RWPE1 (cell line): ENCODE results near the gene OR2H1.

Experiments used
- CTCF ChIA-PET: fragments of 350-600 bp; sonication (Branson Sonifier 250); formaldehyde crosslinking; extraction: SDS; loops from one replicate; lab custom pipeline; 2021; lab: Yijun Ruan, JAX
- POLR2A ChIA-PET: fragments of 400-600 bp; formaldehyde crosslinking; extraction: SDS; loops from one replicate; lab custom pipeline; 2020; ENCODE audit warnings: antibody characterized with exemption; ENCODE audit not compliant: low non-redundant PET; lab: Yijun Ruan, JAX
- DNase-seq: peaks from one replicate; pipeline ENCODE4 v3.0.0; 2012; ENCODE audit warnings: low spot score
- H3K27ac ChIP-seq: fragments of 450-650 bp; 2 replicates; pipeline ENCODE4 v1.5.1; 2017
- TF ChIP-seq, protein P1 (sequence below): fragments of 450-650 bp; conservative IDR thresholded peaks from 2 replicates; pipeline ENCODE4 v1.5.1; 2017; ENCODE audit warnings: low read depth, mild to moderate bottlenecking

Gene OR2H1

DNA sequence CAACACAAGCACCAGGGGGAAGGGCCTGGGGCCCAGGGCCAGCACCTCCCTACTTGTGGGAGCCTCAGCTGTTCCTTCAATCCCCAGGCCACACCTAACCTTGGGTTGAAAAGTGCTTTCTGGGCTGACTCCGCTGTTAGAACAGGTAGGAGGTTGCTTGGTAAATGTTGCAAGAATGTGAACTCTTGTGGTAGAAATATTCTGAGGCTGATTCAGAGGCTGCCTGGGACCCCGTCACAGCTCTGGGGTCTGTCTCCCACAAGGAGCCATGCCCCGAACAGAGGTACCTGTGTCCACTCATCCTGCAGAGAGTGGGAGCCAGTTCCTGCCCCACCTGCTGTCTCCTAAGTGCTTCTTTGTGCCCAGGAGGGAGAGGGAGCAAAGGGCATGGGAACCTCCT lies 45.2 kb downstream of the OR2H1 start:
- ChIA-PET CTCF (interaction anchor here (0.8 kb wide), 1 partner anchor 101 kb away, joined by 3 read pairs; no protein-coding TSS in a partner anchor), POLR2A (no interaction called here)
- TF ChIP-seq, protein P1, sequence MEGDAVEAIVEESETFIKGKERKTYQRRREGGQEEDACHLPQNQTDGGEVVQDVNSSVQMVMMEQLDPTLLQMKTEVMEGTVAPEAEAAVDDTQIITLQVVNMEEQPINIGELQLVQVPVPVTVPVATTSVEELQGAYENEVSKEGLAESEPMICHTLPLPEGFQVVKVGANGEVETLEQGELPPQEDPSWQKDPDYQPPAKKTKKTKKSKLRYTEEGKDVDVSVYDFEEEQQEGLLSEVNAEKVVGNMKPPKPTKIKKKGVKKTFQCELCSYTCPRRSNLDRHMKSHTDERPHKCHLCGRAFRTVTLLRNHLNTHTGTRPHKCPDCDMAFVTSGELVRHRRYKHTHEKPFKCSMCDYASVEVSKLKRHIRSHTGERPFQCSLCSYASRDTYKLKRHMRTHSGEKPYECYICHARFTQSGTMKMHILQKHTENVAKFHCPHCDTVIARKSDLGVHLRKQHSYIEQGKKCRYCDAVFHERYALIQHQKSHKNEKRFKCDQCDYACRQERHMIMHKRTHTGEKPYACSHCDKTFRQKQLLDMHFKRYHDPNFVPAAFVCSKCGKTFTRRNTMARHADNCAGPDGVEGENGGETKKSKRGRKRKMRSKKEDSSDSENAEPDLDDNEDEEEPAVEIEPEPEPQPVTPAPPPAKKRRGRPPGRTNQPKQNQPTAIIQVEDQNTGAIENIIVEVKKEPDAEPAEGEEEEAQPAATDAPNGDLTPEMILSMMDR: no peak
- DNase-seq: no peak
- no peak overlapping the region for H3K27ac ChIP-seq

DNA sequence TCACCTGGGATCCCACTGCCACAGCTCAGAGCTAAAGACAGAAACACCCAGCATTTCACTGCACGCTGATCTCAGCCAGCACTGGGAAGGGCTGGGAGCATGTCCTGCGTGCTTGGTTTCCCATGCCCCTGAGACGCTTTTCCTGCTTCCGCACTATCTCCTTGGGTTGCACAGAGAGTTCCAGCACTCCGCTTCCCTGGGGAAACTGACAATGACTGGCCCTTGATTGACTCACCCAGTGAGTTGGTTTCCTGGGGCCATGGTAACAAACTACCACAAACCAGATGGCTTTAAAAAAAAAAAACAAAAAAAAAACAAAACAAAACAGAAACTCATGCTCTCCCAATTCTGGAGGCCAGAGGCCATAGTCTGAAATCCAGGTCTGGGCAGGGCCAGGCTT lies 45.6 kb downstream of the OR2H1 start:
- ChIA-PET CTCF (interaction anchor here (0.8 kb wide), 1 partner anchor 101 kb away, joined by 3 read pairs; no protein-coding TSS in a partner anchor), POLR2A (no interaction called here)
- TF ChIP-seq, protein P1: no peak
- no peak for DNase-seq
- no peak overlapping the region for H3K27ac ChIP-seq

DNA sequence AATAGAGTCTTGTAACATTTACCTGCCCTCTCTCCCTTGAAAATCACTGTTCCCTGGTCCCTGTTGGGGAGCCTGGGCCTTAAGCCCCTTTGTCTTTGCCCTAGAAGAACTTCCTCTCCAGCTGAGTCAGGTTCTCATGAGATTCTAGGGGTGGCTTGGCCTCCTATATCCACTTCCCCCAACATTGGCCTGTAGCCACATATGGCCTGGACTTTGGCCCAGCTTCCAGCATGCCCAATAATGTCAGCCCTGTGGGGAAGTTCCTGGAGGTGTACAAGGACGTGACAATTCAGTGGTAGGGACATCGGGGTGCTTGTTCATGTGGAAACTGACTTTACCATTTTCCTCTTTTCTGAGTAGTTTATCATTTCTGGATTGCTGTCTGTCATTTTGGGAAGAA lies 48.0 kb downstream of the OR2H1 start:
- ChIA-PET CTCF (no interaction called here), POLR2A (no interaction called here)
- H3K27ac ChIP-seq: no peak overlapping the region
- TF ChIP-seq, protein P1: no peak
- DNase-seq: no peak

DNA sequence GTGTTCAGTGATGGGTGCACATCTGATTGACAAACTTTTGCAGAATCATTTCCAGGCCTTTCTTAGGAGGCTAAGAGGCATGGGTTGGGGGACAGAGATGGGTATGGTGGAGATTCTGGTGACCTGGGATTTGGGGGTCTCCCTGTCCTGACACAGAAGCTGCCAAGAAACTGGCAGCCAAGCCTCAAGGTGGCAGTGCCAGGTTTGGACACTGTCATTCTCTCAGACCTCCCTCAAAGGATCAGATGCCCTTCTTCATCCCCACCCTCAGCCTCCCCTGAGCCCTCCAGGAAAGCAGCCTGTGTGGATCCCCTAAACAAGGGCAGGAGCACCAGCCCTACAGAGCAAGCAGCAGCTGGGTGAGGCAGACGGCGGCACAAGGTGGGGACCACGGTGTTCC lies 48.9 kb downstream of the OR2H1 start:
- no peak overlapping the region for H3K27ac ChIP-seq
- DNase-seq: no peak
- TF ChIP-seq, protein P1: no peak
- ChIA-PET POLR2A (no interaction called here), CTCF (no interaction called here)

DNA sequence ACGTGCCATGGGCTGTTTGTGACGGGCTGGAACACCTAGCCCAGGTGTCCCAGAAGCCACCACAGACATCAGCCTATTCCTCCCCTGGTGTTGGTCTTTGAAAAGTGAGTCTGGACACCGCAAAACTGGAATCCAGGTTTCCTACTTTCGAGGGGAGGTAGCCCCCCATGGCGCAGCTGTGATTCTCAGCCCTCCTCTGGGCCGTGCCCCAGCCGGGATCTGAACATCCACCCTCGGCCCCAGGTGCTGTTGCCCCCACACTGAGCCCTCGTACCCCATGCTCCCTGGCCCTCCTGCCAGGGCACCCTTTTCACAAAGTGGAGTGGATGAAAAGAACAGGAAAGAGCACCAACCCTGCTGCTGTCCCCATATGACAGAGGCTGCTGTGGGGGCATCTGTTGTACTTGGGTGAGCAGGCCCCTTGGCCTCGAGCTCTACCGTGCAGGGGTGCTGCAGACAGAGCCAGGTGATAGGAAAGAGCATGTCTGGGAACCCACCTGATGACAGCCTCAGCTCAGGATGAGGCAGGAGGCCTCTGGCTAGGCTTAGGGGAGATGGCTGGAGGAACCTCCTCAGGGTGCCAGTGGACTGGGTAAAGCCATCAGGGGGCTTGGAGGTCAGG lies 49.6 kb downstream of the OR2H1 start:
- DNase-seq: no peak
- ChIA-PET POLR2A (no interaction called here), CTCF (no interaction called here)
- H3K27ac ChIP-seq: no peak overlapping the region
- TF ChIP-seq, protein P1: no peak

DNA sequence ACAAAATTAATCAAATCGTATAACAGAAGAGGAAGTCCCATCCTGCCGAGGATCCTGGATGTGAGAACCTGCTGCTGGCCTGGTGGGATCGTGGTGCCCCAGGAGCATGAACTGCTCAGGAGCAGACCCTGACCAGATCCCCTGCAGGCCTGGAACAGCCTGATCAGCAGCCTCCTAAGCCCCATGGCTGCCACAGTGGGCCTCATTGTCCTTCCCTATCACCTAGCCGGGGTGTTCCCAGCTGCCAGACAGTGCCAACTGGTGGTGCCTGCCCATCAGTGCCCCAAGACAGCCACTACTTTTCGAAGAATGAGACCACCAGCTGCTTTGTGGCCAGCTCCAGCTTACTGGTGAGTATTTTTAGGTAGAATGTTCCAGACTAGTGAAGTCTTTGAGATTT lies 50.4 kb downstream of the OR2H1 start:
- no peak for DNase-seq
- POLR2A ChIA-PET: no interaction called here

More for the DNA sequence above, 50.4 kb downstream of the OR2H1 start:
- TF ChIP-seq, protein P1: no peak
- H3K27ac ChIP-seq: no peak overlapping the region
- CTCF ChIA-PET: no interaction called here
